ENCODE data around the gene NR5A1.

Gene NR5A1

DNA sequence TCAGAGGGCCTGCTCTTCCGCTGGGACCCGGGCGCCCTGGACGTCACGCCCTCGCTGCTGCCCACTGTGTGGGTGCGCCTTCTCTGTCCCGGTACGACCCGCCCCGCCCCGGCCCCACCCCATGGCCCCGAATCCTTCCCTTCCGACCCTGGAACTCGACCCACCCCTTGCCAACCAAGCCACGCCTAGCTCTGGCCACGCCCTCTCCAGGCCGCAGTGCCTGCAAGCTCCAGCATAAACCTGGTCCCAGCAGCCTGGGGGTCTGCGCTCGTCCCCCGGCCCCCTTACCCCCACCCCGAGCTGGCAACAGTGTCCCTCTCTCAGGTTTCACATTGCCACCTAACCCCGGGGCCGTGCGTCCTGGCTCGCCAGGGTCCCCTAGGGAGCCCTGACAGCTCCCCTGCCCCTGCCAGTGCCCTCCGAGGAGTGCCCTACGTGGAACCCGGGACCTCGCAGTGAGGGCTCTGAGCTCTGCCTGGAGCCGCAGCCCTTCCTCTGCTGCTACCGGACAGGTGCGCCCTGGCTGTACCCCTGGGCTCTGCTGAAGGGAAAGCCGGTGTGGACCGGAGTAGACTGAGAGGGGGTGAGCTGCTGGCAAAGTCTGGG lies 53.5 kb downstream of the NR5A1 start:
- TF ChIP-seq ESRRG (CRISPR knock-in tag; IDR thresholded peaks at IDR 0.05) (no peak), ZNF70 (CRISPR knock-in tag; IDR thresholded peaks at IDR 0.05) (no peak), ZFP3 (CRISPR knock-in tag; IDR thresholded peaks at IDR 0.05) (no peak), OSR1 (CRISPR knock-in tag; IDR thresholded peaks at IDR 0.05) (no peak), TCF4 (CRISPR knock-in tag; IDR thresholded peaks at IDR 0.05; ENCODE audit: borderline replicate concordance) (no peak), ZNF565 (CRISPR knock-in tag; conservative IDR thresholded peaks at IDR 0.05; ENCODE audit: low read depth) (no peak)
- TF ChIP-seq, protein P1, sequence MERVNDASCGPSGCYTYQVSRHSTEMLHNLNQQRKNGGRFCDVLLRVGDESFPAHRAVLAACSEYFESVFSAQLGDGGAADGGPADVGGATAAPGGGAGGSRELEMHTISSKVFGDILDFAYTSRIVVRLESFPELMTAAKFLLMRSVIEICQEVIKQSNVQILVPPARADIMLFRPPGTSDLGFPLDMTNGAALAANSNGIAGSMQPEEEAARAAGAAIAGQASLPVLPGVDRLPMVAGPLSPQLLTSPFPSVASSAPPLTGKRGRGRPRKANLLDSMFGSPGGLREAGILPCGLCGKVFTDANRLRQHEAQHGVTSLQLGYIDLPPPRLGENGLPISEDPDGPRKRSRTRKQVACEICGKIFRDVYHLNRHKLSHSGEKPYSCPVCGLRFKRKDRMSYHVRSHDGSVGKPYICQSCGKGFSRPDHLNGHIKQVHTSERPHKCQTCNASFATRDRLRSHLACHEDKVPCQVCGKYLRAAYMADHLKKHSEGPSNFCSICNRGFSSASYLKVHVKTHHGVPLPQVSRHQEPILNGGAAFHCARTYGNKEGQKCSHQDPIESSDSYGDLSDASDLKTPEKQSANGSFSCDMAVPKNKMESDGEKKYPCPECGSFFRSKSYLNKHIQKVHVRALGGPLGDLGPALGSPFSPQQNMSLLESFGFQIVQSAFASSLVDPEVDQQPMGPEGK (CRISPR knock-in tag; IDR thresholded peaks at IDR 0.05; ENCODE audit: borderline replicate concordance): no peak
- TF ChIP-seq, protein P2, sequence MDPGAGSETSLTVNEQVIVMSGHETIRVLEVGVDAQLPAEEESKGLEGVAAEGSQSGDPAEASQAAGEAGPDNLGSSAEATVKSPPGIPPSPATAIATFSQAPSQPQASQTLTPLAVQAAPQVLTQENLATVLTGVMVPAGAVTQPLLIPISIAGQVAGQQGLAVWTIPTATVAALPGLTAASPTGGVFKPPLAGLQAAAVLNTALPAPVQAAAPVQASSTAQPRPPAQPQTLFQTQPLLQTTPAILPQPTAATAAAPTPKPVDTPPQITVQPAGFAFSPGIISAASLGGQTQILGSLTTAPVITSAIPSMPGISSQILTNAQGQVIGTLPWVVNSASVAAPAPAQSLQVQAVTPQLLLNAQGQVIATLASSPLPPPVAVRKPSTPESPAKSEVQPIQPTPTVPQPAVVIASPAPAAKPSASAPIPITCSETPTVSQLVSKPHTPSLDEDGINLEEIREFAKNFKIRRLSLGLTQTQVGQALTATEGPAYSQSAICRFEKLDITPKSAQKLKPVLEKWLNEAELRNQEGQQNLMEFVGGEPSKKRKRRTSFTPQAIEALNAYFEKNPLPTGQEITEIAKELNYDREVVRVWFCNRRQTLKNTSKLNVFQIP (CRISPR knock-in tag; IDR thresholded peaks at IDR 0.05; ENCODE audit: borderline replicate concordance, low read depth): no peak
- no peak for ATAC-seq

DNA sequence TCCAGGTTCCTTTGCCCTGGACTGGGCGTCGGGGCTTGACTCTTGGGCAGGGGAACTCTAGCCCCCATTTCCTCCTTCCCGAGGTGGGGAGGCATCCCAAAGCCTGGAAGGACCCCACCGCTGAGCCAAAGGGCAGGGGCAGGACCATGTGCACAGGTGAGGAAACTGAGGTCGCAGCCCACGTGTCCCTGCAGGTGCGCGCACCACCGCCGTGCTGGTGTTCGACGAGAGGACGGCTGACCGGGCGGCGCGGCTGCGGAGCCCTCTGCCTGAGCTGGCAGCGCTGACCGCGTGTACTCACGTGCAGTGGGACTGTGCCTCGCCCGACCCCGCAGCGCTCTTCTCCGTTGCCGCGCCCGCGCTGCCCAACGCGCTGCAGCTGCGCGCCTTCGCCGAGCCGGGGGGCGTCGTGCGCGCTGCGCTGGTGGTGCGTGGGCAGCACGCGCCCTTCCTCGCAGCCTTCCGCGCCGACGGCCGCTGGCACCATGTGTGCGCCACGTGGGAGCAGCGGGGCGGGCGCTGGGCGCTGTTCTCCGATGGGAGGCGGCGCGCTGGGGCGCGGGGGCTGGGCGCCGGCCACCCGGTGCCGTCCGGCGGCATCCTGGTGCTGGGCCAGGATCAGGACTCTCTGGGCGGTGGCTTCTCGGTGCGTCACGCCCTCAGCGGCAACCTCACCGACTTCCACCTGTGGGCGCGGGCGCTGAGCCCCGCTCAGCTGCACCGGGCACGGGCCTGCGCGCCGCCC lies 54.2 kb downstream of the NR5A1 start:
- TF ChIP-seq OSR1 (CRISPR knock-in tag; IDR thresholded peaks at IDR 0.05) (no peak), ZNF70 (CRISPR knock-in tag; IDR thresholded peaks at IDR 0.05) (no peak), PPARA (CRISPR knock-in tag; IDR thresholded peaks at IDR 0.05; ENCODE audit: borderline replicate concordance) (no peak), ZFP30 (CRISPR knock-in tag; IDR thresholded peaks at IDR 0.05) (no peak), ESRRG (CRISPR knock-in tag; IDR thresholded peaks at IDR 0.05) (no peak), ZFP3 (CRISPR knock-in tag; IDR thresholded peaks at IDR 0.05) (no peak), RARB (CRISPR knock-in tag; IDR thresholded peaks at IDR 0.05) (no peak), TCF4 (CRISPR knock-in tag; IDR thresholded peaks at IDR 0.05; ENCODE audit: borderline replicate concordance) (no peak), CSDC2 (CRISPR knock-in tag; IDR thresholded peaks at IDR 0.05) (no peak), SNAI2 (CRISPR knock-in tag; IDR thresholded peaks at IDR 0.05) (no peak), GLIS3 (CRISPR knock-in tag; IDR thresholded peaks at IDR 0.05) (no peak)
- TF ChIP-seq, protein P3, sequence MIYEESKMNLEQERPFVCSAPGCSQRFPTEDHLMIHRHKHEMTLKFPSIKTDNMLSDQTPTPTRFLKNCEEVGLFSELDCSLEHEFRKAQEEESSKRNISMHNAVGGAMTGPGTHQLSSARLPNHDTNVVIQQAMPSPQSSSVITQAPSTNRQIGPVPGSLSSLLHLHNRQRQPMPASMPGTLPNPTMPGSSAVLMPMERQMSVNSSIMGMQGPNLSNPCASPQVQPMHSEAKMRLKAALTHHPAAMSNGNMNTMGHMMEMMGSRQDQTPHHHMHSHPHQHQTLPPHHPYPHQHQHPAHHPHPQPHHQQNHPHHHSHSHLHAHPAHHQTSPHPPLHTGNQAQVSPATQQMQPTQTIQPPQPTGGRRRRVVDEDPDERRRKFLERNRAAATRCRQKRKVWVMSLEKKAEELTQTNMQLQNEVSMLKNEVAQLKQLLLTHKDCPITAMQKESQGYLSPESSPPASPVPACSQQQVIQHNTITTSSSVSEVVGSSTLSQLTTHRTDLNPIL (CRISPR knock-in tag; IDR thresholded peaks at IDR 0.05; ENCODE audit: low read depth): no peak
- TF ChIP-seq, protein P1 (CRISPR knock-in tag; IDR thresholded peaks at IDR 0.05; ENCODE audit: borderline replicate concordance): no peak
- ATAC-seq: no peak

DNA sequence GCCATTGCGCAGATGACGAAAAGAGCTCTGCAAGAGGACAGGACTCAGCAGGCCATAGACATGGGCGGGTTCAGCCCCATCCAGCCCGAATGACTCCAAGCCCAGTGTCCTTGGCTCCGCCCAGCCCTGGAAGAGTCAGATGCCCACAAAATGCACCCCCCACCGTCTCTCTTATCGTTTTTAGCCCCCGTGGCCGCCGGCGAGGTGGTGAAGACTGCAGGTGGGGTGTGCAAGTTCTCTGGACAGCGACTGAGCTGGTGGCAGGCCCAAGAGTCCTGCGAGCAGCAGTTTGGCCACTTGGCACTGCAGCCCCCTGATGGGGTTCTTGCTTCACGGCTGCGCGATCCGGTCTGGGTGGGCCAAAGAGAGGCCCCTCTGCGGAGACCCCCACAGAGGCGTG lies 54.9 kb downstream of the NR5A1 start:
- TF ChIP-seq ESRRG (CRISPR knock-in tag; IDR thresholded peaks at IDR 0.05) (no peak), ZFP30 (CRISPR knock-in tag; IDR thresholded peaks at IDR 0.05) (no peak), TCF4 (CRISPR knock-in tag; IDR thresholded peaks at IDR 0.05; ENCODE audit: borderline replicate concordance) (no peak), CSDC2 (CRISPR knock-in tag; IDR thresholded peaks at IDR 0.05) (no peak), ZNF8 (CRISPR knock-in tag; IDR thresholded peaks at IDR 0.05) (no peak), ZNF70 (CRISPR knock-in tag; IDR thresholded peaks at IDR 0.05) (no peak), ARNTL (CRISPR knock-in tag; IDR thresholded peaks at IDR 0.05; ENCODE audit: borderline replicate concordance, low read depth) (no peak), RARB (CRISPR knock-in tag; IDR thresholded peaks at IDR 0.05) (no peak), OSR1 (CRISPR knock-in tag; IDR thresholded peaks at IDR 0.05) (no peak), ZFP3 (CRISPR knock-in tag; IDR thresholded peaks at IDR 0.05) (no peak), GLIS3 (CRISPR knock-in tag; IDR thresholded peaks at IDR 0.05) (no peak), ZC3H10 (CRISPR knock-in tag; IDR thresholded peaks at IDR 0.05) (no peak)
- TF ChIP-seq, protein P2 (CRISPR knock-in tag; IDR thresholded peaks at IDR 0.05; ENCODE audit: borderline replicate concordance, low read depth): no peak
- no peak for ATAC-seq
